ENCODE results near the gene LLPH.

LLPH gene

GRCh38 chr12:66159123-66159522 lies 28.6 kb upstream of the LLPH start:
- Mint-ChIP-seq H3K4me1 (peaks cover 24% of the 10 kb centered on the region), H3K36me3 (peaks cover 27% of the 10 kb centered on the region)

GRCh38 chr12:66156654-66157053 lies 26.1 kb upstream of the LLPH start:
- ATAC-seq (ENCODE audit: low read depth) (no peak), DNase-seq (ENCODE audit: low spot score in 2 of 2) (no peak)
- Mint-ChIP-seq H3K9me3 (no peaks in the 10 kb centered on the region), H3K4me1 (peaks cover 17% of the 10 kb centered on the region), H3K4me3 (no peak overlapping the region), H3K27me3 (no peaks in the 10 kb centered on the region), H3K36me3 (peaks cover 26% of the 10 kb centered on the region), H3K27ac (no peak overlapping the region)

More at GRCh38 chr12:66159123-66159522, 28.6 kb upstream of the LLPH start:
- Mint-ChIP-seq H3K27me3 (no peaks in the 10 kb centered on the region), H3K9me3 (no peaks in the 10 kb centered on the region), H3K4me3 (no peak overlapping the region), H3K27ac (no peak overlapping the region)
- ATAC-seq (ENCODE audit: low read depth) (no peak), DNase-seq (ENCODE audit: low spot score in 2 of 2) (no peak)

DNA sequence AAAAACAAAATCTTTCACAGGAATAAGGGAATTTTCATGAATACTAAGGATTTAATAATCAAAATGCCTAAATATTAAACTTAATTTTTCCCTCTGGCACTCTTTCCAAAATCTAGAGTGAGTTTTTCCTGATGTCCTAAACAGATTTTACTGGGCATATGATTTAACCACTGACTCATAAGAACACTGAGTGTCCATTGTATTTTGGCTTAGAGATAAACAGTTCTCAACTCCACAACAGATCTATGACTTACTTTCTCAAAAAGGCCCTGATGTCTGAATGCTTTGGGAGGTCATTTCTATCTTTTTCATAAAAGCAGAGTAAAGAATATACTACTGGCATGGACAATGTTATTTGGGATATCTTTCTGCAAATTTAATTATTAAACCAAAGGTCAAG lies 24.2 kb upstream of the LLPH start:
- Mint-ChIP-seq H3K4me1 (peaks cover 15% of the 10 kb centered on the region), H3K36me3 (peaks cover 24% of the 10 kb centered on the region), H3K4me3 (no peak overlapping the region), H3K27me3 (no peaks in the 10 kb centered on the region), H3K27ac (no peak overlapping the region), H3K9me3 (no peaks in the 10 kb centered on the region)
- no peak for DNase-seq (ENCODE audit: low spot score in 2 of 2)
- no peak for ATAC-seq (ENCODE audit: low read depth)

GRCh38 chr12:66152732-66153131 lies 22.2 kb upstream of the LLPH start:
- DNase-seq (ENCODE audit: low spot score in 2 of 2) (no peak), ATAC-seq (ENCODE audit: low read depth) (no peak)
- no peaks in the 10 kb centered on the region for H3K27me3 Mint-ChIP-seq
- H3K9me3 Mint-ChIP-seq = no peaks in the 10 kb centered on the region
- no peak overlapping the region for H3K27ac Mint-ChIP-seq
- peaks cover 21% of the 10 kb centered on the region for H3K36me3 Mint-ChIP-seq
- peaks cover 13% of the 10 kb centered on the region for H3K4me1 Mint-ChIP-seq
- H3K4me3 Mint-ChIP-seq = no peak overlapping the region

GRCh38 chr12:66149702-66150398 lies 19.3 kb upstream of the LLPH start:
- no peak overlapping the region for H3K27ac Mint-ChIP-seq
- H3K27me3 Mint-ChIP-seq = no peaks in the 10 kb centered on the region
- ATAC-seq (ENCODE audit: low read depth) (peak; percentile 29), DNase-seq (ENCODE audit: low spot score in 2 of 2) (no peak)
- peaks cover 19% of the 10 kb centered on the region for H3K36me3 Mint-ChIP-seq
- peaks cover 6% of the 10 kb centered on the region for H3K4me1 Mint-ChIP-seq
- H3K4me3 Mint-ChIP-seq = no peak overlapping the region
- no peaks in the 10 kb centered on the region for H3K9me3 Mint-ChIP-seq

DNA sequence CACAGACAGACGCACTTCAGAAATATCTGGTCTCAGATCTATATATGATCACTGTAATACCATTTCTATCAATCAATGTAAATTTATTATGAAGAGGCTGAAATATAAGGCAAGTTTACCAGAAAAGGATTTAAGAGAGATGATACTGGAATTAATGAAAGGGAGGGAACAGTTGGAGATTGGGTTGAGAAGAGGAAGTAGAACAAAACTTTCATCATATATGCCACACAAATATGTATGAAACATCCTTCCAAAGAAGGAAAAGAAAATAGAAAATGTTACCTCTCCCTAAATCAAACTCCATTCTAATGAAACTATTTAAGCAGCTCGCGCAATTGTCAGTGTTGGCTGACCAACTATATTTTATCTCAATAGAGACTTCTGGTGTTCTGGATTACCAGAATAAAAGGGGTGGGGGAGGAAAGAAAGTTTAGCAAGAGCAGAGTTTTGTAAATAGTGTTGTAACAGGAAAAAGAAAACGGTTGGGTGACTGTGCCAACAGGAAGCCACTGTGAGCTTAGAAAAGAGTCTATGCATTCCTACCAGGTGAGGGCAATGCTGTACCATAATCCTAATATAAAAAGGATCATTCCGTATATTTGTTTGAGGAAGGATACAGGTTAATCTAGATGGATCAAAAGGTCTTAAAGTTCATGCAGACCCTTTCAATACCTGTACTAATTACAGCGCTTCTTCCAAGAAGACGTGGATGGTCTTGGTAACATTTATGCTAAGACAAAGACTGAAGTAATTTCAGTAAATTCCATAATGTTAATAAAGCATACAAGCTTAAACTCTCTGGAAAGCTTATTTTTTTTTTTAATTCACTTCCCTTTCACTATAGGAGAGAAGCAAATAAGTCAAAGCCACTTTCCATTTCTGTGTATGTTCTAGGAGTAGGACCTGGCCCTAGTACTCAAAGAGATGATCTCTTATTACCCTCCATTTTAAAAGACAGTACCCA lies 14.5 kb upstream of the LLPH start:
- Mint-ChIP-seq H3K27me3 (no peaks in the 10 kb centered on the region), H3K27ac (peak overlapping the region; percentile 60), H3K4me3 (no peak overlapping the region), H3K4me1 (peaks cover 8% of the 10 kb centered on the region), H3K9me3 (peaks cover 5% of the 10 kb centered on the region), H3K36me3 (peaks cover 46% of the 10 kb centered on the region)
- no peak for ATAC-seq (ENCODE audit: low read depth)
- DNase-seq (ENCODE audit: low spot score in 2 of 2) = no peak

GRCh38 chr12:66143868-66144267 lies 13.3 kb upstream of the LLPH start:
- Mint-ChIP-seq H3K27ac (no peak overlapping the region), H3K27me3 (no peaks in the 10 kb centered on the region), H3K9me3 (peaks cover 6% of the 10 kb centered on the region), H3K4me1 (peaks cover 8% of the 10 kb centered on the region), H3K4me3 (no peak overlapping the region), H3K36me3 (peaks cover 54% of the 10 kb centered on the region)
- ATAC-seq (ENCODE audit: low read depth) = no peak
- no peak for DNase-seq (ENCODE audit: low spot score in 2 of 2)

GRCh38 chr12:66142826-66143225 lies 12.3 kb upstream of the LLPH start:
- DNase-seq (ENCODE audit: low spot score in 2 of 2) = no peak
- no peak for ATAC-seq (ENCODE audit: low read depth)
- no peak overlapping the region for H3K4me3 Mint-ChIP-seq
- no peak overlapping the region for H3K27ac Mint-ChIP-seq
- H3K36me3 Mint-ChIP-seq = peaks cover 49% of the 10 kb centered on the region
- H3K27me3 Mint-ChIP-seq = no peaks in the 10 kb centered on the region
- peaks cover 8% of the 10 kb centered on the region for H3K4me1 Mint-ChIP-seq
- peaks cover 6% of the 10 kb centered on the region for H3K9me3 Mint-ChIP-seq

GRCh38 chr12:66141299-66141698 lies 10.7 kb upstream of the LLPH start:
- Mint-ChIP-seq H3K27me3 (no peaks in the 10 kb centered on the region), H3K4me3 (no peak overlapping the region), H3K27ac (no peak overlapping the region), H3K4me1 (peaks cover 8% of the 10 kb centered on the region), H3K36me3 (peaks cover 51% of the 10 kb centered on the region), H3K9me3 (peaks cover 6% of the 10 kb centered on the region)
- ATAC-seq (ENCODE audit: low read depth) (no peak), DNase-seq (ENCODE audit: low spot score in 2 of 2) (no peak)

DNA sequence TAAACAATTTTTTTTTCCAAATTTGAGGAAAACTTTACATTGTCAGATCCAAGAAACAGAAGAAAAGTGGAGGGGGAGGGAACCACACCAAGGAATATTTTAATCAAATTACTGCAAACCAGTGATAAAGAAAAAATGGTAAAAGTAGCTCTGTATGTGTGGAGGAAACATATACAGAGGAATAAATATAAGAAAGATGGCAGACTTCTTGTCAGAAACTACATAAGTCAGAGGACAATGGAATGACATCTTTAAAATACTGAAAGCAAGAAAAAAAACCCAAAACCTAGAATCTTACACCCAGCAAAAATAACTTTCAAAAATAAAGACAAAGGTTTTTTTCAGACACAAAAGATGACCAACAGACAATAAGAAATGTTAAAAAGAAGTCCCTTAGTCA lies 10.2 kb upstream of the LLPH start:
- peaks cover 6% of the 10 kb centered on the region for H3K9me3 Mint-ChIP-seq
- H3K4me1 Mint-ChIP-seq = peaks cover 8% of the 10 kb centered on the region
- no peak for DNase-seq (ENCODE audit: low spot score in 2 of 2)
- H3K27me3 Mint-ChIP-seq = no peaks in the 10 kb centered on the region
- no peak overlapping the region for H3K27ac Mint-ChIP-seq
- H3K4me3 Mint-ChIP-seq = no peak overlapping the region
- no peak for ATAC-seq (ENCODE audit: low read depth)
- peaks cover 50% of the 10 kb centered on the region for H3K36me3 Mint-ChIP-seq

DNA sequence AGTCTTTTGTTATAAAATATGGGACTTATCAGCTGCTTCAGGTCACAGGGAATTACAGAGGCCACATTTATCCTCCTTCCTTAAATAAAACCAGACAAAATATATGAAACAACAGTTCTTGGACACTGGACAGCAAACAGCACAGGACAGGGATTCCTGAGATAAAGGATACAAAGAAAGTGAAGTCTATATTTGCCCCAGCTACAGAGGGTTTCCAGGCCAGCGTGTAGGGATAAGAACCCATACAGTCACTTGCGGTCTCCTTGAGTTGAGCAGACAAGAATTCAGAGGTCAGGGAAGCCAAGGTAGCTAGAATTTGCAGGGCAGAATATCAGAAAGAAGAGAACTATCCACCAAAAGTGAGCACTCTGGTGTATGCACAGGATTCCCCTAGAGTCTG lies 8.8 kb upstream of the LLPH start:
- Mint-ChIP-seq H3K9me3 (peaks cover 6% of the 10 kb centered on the region), H3K4me1 (peaks cover 3% of the 10 kb centered on the region), H3K36me3 (peaks cover 42% of the 10 kb centered on the region), H3K4me3 (no peak overlapping the region), H3K27me3 (no peaks in the 10 kb centered on the region), H3K27ac (no peak overlapping the region)
- no peak for DNase-seq (ENCODE audit: low spot score in 2 of 2)
- no peak for ATAC-seq (ENCODE audit: low read depth)

DNA sequence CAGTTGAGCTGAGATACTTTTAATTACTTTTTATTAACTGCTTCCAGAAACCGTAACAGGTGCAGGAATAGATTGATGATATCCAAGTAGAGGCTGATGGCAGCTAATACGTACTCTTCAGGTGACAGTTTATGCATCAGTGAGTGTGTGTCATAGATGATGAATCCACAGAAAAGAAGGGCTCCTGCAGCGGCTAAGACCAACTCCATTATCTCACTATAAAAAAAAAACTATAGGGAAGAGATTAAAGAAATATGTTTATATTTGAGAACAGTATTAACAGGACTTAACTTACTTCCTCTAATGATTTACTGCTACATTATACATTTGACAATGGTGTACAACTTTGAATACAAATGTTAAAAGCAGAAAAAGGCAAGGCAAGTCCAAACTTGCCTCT lies 7.4 kb upstream of the LLPH start:
- Mint-ChIP-seq H3K27me3 (no peaks in the 10 kb centered on the region), H3K4me1 (peaks cover 5% of the 10 kb centered on the region), H3K27ac (no peak overlapping the region), H3K4me3 (no peak overlapping the region), H3K36me3 (peaks cover 35% of the 10 kb centered on the region), H3K9me3 (peaks cover 6% of the 10 kb centered on the region)
- DNase-seq (ENCODE audit: low spot score in 2 of 2) (no peak), ATAC-seq (ENCODE audit: low read depth) (no peak)

DNA sequence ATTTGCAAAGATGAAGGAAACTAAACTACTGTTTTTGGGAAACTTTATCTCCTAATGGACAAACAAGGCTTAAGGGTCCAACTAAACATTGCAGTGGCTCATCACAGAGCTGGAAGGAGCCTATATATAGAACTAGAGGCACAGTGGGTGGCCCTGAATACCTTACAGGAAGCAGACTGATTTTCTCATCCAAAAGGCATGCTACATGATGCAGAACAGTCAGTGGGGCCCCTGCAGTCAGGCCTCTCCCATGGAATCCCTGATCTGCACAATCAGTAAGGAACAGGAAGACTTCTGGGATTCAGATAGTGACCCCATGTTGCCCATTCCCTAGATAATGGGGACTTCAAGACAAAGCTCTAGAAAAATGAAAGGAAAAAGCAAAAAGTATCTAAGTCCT lies 1.9 kb upstream of the LLPH start:
- Mint-ChIP-seq H3K4me1 (peaks cover 22% of the 10 kb centered on the region), H3K9me3 (peaks cover 2% of the 10 kb centered on the region), H3K4me3 (no peak overlapping the region), H3K27me3 (no peaks in the 10 kb centered on the region), H3K27ac (no peak overlapping the region), H3K36me3 (peaks cover 16% of the 10 kb centered on the region)
- no peak for DNase-seq (ENCODE audit: low spot score in 2 of 2)
- no peak for ATAC-seq (ENCODE audit: low read depth)

DNA sequence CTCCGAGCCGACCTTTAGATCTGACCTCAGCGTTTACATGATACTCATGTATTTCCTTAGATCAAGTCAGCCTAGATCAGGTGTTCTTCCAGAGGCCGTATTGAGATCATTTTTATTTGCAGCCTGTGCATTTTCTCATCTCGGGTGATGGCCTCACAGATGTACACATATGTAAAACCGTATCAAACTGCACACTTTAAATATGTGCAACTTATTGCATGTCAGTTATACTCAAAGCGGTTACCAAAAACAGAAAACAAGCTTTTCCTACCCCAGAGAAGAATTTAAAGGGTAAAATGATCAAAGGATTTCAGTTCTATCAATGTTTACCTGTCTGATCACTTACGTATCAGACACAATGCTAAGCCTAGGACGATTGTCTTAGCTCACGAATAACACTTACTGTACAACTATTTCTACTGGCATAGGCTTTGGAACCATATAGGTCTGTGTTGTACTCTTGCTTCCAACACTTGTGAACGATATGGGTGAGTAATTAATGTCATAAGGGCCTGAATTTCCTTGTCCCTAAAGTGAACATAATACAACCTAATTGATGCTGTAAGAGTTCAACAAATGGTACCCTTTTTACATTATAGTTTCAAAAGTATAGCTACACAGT lies 628 bp upstream of the LLPH start:
- DNase-seq (ENCODE audit: low spot score in 2 of 2) (no peak), ATAC-seq (ENCODE audit: low read depth) (peak; percentile 49)
- H3K27ac Mint-ChIP-seq = peak overlapping the region; percentile 94
- H3K4me1 Mint-ChIP-seq = peaks cover 28% of the 10 kb centered on the region
- H3K36me3 Mint-ChIP-seq = peaks cover 24% of the 10 kb centered on the region
- H3K9me3 Mint-ChIP-seq = peaks cover 2% of the 10 kb centered on the region
- no peaks in the 10 kb centered on the region for H3K27me3 Mint-ChIP-seq
- peak overlapping the region; percentile 93 for H3K4me3 Mint-ChIP-seq

All from memory B cell (primary cell).